HepG2 (cell line): ENCODE results near the gene AQP12A. TPM values are rescaled to one million over a fixed set of nuclear protein-coding genes. Genes with fewer than 3 reads are reported as not detected.

Experiments
- ATAC-seq: fragments of 200-7000 bp; cut with Tn5 transposase; 3 replicates; pipeline ENCODE4 v1.9.1; 2020; ENCODE audit warnings: mild to moderate bottlenecking, moderate library complexity
- BruUV-seq: library from RNA; stranded (reverse); fragments of 400-500 nt; replicated peaks from 2 replicates; lab custom pipeline; 2021; lab: Mats Ljungman, UMichigan
- CTCF ChIA-PET: fragments of 300-600 bp; formaldehyde crosslinking; extraction: SDS; loops from one replicate; lab custom pipeline; 2021; ENCODE audit warnings: low total read pairs, inconsistent platforms, low intra/inter-chr PET ratio; lab: Yijun Ruan, JAX
- POLR2A ChIA-PET: fragments of 350-600 bp; sonication (Branson Sonifier 250); formaldehyde crosslinking; loops from one replicate; lab custom pipeline; 2020; ENCODE audit warnings: antibody characterized with exemption, inconsistent platforms; lab: Yijun Ruan, JAX
- DNase-seq: peaks from one replicate; pipeline ENCODE4 v3.0.0-alpha.2; 2015; ENCODE audit warnings: low spot score
- FAIRE-seq: peaks from 3 replicates; lab custom pipeline; 2011; peaks lifted over from hg19 to GRCh38; lab: Jason Lieb, UNC
- H2AFZ ChIP-seq: one replicate; pipeline ENCODE4 v1.6.1; 2011; ENCODE audit warnings: low read length, inconsistent platforms
- H3K27ac ChIP-seq: fragments of 300-600 bp; 3 replicates; pipeline ENCODE4 v1.8.0; 2011; ENCODE audit warnings: mixed run types, mild to moderate bottlenecking, mixed read lengths, low read length, inconsistent platforms; ENCODE audit not compliant: insufficient read depth; ENCODE audit errors: extremely low read length
- H3K27me3 ChIP-seq, 2 experiments: fragments of 200-600 bp in 1 of 2; 2 replicates in 1 of 2; 3 replicates in 1 of 2; pipeline versions ENCODE4 v1.6.0 to v1.8.0; 2011; ENCODE audit warnings: low read length in 2 of 2, mild to moderate bottlenecking in 2 of 2, moderate library complexity in 2 of 2, inconsistent platforms in 1 of 2; ENCODE audit not compliant: insufficient read depth in 2 of 2, control insufficient read depth in 1 of 2
- H3K36me3 ChIP-seq, 2 experiments: fragments of 200-600 bp in 1 of 2; replicated peaks in 1 of 2; 2 replicates in 1 of 2; 3 replicates in 1 of 2; pipeline versions ENCODE4 v1.5.1 to v1.8.0; 2011; ENCODE audit warnings: low read length in 2 of 2, inconsistent platforms in 1 of 2; ENCODE audit not compliant: insufficient read depth in 2 of 2, control insufficient read depth in 1 of 2
- H3K4me1 ChIP-seq: 2 replicates; pipeline ENCODE4 v1.5.1; 2012; ENCODE audit warnings: low read length, inconsistent platforms; ENCODE audit not compliant: insufficient read depth
- H3K4me2 ChIP-seq: 2 replicates; pipeline ENCODE4 v1.6.0; 2011; ENCODE audit warnings: low read depth, low read length, inconsistent platforms
- H3K4me3 ChIP-seq, 3 experiments: fragments of 200-600 bp in 1 of 3; sonication (generic), shearing (Covaris generic) in 1 of 3; replicated peaks in 1 of 3; 2 replicates each; pipeline ENCODE4 v1.5.1; 2011 to 2016; ENCODE audit warnings: low read length in 3 of 3, inconsistent platforms in 2 of 3, low read depth in 2 of 3, mild to moderate bottlenecking in 2 of 3, control low read depth in 1 of 3, mixed read lengths in 1 of 3; ENCODE audit not compliant: insufficient read depth in 1 of 3
- H3K79me2 ChIP-seq: one replicate; pipeline ENCODE4 v1.6.1; 2011; ENCODE audit warnings: low read length, inconsistent platforms; ENCODE audit not compliant: insufficient read depth
- H3K9ac ChIP-seq: 2 replicates; pipeline ENCODE4 v1.6.0; 2011; ENCODE audit warnings: mild to moderate bottlenecking, low read depth, low read length, inconsistent platforms; ENCODE audit not compliant: insufficient read depth
- H3K9me3 ChIP-seq: 2 replicates; pipeline ENCODE4 v1.5.1; 2012; ENCODE audit warnings: mild to moderate bottlenecking, low read length
- H4K20me1 ChIP-seq: 2 replicates; pipeline ENCODE4 v1.6.0; 2011; ENCODE audit warnings: inconsistent platforms, mild to moderate bottlenecking, low read length, moderate library complexity; ENCODE audit not compliant: insufficient read depth
- CHD2 ChIP-seq: IDR thresholded peaks from 2 replicates; pipeline ENCODE4 v1.6.1; 2011; ENCODE audit warnings: low read depth, low read length, improper control_type of control experiment
- GATAD1 ChIP-seq: IDR thresholded peaks from 2 replicates; pipeline ENCODE4 v1.6.1; 2016; ENCODE audit warnings: missing genetic modification reagents, missing compliant biosample characterization
- GTF3A ChIP-seq: sonication (generic); formaldehyde crosslinking; conservative IDR thresholded peaks from 2 replicates; pipeline ENCODE4 v1.4.0; 2020; ENCODE audit warnings: mild to moderate bottlenecking, missing genetic modification reagents
- ZNF567 ChIP-seq: sonication (generic); formaldehyde crosslinking; IDR thresholded peaks from 2 replicates; pipeline ENCODE4 v1.8.1; 2023; ENCODE audit warnings: mild to moderate bottlenecking, missing genetic modification reagents, borderline replicate concordance
- ZNF747 ChIP-seq: sonication (generic); formaldehyde crosslinking; IDR thresholded peaks from 2 replicates; pipeline ENCODE4 v1.8.1; 2023; ENCODE audit warnings: missing genetic modification reagents, mild to moderate bottlenecking, borderline replicate concordance
- ZNF768 ChIP-seq: sonication (generic); formaldehyde crosslinking; IDR thresholded peaks from 2 replicates; pipeline ENCODE4 v1.4.0; 2020; ENCODE audit warnings: missing genetic modification reagents
- WGBS: methylation state at CpG from one replicate; pipeline ENCODE4 v1.1.6; 2017; ENCODE audit warnings: low lambda C conversion rate; 5-methylcytosine and 5-hydroxymethylcytosine counted together
- in situ Hi-C: cut with HindIII; loops from 2 replicates; pipeline ENCODE4 v1.10.0; 2017; ENCODE audit warnings: low pct_unique_long_range_greater_than_20kb; ENCODE audit not compliant: extremely low pct_ligation_motif_present
- intact Hi-C: fragments of 100-400 bp; cut with micrococcal nuclease; formaldehyde crosslinking; loops from one replicate; pipeline ENCODE4 v1.10.0; 2022; ENCODE audit not compliant: unreplicated experiment
- polyA plus RNA-seq, 8 experiments: library from polyadenylated mRNA; depleted of rRNA in 3 of 8; stranded (reverse) in 7 of 8; unstranded in 1 of 8; fragments of >200 nt; fragmentation: Illumina TruSeq in 4 of 8; extraction: Trizol in 4 of 8; gene quantifications; 2 replicates each; pipeline versions ENCODE4 v1.2.1 to v1.2.3, GENCODE V29; 2011 to 2016; ENCODE audit warnings: low read depth in 4 of 8, missing spikeins in 1 of 8, mixed read lengths in 1 of 8; ENCODE audit not compliant: insufficient read depth in 1 of 8
- total RNA-seq, 5 experiments: library from RNA; depleted of rRNA; stranded (reverse); fragments of >200 nt; fragmentation: Illumina TruSeq; extraction: Trizol; gene quantifications; 2 replicates each; pipeline ENCODE4 v1.2.3, GENCODE V29; 2016; ENCODE audit warnings: low read depth in 1 of 5
- TF ChIP-seq, protein P1 (sequence below): sonication (generic); formaldehyde crosslinking; IDR thresholded peaks from 2 replicates; pipeline ENCODE4 v1.4.0; 2020; ENCODE audit warnings: missing genetic modification reagents, borderline replicate concordance
- TF ChIP-seq, protein P2 (sequence below): IDR thresholded peaks from 2 replicates; pipeline ENCODE4 v1.4.0; 2020; ENCODE audit warnings: mild to moderate bottlenecking, missing genetic modification reagents
- TF ChIP-seq, protein P3 (sequence below): sonication (generic); formaldehyde crosslinking; IDR thresholded peaks from 2 replicates; pipeline ENCODE4 v1.4.0; 2020; ENCODE audit warnings: missing genetic modification reagents, mild to moderate bottlenecking, borderline replicate concordance

Gene AQP12A
- total and polyA plus RNA-seq, 2 of the 13 experiments (the other 11 are each of a cell fraction or from before 2014, with no cell fraction given) = not detected

- intact Hi-C loops = no loop called here
- TF ChIP-seq, protein P1, sequence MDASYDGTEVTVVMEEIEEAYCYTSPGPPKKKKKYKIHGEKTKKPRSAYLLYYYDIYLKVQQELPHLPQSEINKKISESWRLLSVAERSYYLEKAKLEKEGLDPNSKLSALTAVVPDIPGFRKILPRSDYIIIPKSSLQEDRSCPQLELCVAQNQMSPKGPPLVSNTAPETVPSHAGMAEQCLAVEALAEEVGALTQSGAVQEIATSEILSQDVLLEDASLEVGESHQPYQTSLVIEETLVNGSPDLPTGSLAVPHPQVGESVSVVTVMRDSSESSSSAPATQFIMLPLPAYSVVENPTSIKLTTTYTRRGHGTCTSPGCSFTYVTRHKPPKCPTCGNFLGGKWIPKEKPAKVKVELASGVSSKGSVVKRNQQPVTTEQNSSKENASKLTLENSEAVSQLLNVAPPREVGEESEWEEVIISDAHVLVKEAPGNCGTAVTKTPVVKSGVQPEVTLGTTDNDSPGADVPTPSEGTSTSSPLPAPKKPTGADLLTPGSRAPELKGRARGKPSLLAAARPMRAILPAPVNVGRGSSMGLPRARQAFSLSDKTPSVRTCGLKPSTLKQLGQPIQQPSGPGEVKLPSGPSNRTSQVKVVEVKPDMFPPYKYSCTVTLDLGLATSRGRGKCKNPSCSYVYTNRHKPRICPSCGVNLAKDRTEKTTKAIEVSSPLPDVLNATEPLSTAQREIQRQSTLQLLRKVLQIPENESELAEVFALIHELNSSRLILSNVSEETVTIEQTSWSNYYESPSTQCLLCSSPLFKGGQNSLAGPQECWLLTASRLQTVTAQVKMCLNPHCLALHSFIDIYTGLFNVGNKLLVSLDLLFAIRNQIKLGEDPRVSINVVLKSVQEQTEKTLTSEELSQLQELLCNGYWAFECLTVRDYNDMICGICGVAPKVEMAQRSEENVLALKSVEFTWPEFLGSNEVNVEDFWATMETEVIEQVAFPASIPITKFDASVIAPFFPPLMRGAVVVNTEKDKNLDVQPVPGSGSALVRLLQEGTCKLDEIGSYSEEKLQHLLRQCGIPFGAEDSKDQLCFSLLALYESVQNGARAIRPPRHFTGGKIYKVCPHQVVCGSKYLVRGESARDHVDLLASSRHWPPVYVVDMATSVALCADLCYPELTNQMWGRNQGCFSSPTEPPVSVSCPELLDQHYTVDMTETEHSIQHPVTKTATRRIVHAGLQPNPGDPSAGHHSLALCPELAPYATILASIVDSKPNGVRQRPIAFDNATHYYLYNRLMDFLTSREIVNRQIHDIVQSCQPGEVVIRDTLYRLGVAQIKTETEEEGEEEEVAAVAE (CRISPR knock-in tag) = no peak
- TF ChIP-seq CHD2 (no peak), ZNF747 (no peak), ZNF567 (CRISPR knock-in tag) (no peak), GTF3A (no peak), ZNF768 (CRISPR knock-in tag) (no peak), GATAD1 (CRISPR knock-in tag) (no peak)
- TF ChIP-seq, protein P2, sequence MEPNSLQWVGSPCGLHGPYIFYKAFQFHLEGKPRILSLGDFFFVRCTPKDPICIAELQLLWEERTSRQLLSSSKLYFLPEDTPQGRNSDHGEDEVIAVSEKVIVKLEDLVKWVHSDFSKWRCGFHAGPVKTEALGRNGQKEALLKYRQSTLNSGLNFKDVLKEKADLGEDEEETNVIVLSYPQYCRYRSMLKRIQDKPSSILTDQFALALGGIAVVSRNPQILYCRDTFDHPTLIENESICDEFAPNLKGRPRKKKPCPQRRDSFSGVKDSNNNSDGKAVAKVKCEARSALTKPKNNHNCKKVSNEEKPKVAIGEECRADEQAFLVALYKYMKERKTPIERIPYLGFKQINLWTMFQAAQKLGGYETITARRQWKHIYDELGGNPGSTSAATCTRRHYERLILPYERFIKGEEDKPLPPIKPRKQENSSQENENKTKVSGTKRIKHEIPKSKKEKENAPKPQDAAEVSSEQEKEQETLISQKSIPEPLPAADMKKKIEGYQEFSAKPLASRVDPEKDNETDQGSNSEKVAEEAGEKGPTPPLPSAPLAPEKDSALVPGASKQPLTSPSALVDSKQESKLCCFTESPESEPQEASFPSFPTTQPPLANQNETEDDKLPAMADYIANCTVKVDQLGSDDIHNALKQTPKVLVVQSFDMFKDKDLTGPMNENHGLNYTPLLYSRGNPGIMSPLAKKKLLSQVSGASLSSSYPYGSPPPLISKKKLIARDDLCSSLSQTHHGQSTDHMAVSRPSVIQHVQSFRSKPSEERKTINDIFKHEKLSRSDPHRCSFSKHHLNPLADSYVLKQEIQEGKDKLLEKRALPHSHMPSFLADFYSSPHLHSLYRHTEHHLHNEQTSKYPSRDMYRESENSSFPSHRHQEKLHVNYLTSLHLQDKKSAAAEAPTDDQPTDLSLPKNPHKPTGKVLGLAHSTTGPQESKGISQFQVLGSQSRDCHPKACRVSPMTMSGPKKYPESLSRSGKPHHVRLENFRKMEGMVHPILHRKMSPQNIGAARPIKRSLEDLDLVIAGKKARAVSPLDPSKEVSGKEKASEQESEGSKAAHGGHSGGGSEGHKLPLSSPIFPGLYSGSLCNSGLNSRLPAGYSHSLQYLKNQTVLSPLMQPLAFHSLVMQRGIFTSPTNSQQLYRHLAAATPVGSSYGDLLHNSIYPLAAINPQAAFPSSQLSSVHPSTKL (CRISPR knock-in tag) = no peak
- TF ChIP-seq, protein P3, sequence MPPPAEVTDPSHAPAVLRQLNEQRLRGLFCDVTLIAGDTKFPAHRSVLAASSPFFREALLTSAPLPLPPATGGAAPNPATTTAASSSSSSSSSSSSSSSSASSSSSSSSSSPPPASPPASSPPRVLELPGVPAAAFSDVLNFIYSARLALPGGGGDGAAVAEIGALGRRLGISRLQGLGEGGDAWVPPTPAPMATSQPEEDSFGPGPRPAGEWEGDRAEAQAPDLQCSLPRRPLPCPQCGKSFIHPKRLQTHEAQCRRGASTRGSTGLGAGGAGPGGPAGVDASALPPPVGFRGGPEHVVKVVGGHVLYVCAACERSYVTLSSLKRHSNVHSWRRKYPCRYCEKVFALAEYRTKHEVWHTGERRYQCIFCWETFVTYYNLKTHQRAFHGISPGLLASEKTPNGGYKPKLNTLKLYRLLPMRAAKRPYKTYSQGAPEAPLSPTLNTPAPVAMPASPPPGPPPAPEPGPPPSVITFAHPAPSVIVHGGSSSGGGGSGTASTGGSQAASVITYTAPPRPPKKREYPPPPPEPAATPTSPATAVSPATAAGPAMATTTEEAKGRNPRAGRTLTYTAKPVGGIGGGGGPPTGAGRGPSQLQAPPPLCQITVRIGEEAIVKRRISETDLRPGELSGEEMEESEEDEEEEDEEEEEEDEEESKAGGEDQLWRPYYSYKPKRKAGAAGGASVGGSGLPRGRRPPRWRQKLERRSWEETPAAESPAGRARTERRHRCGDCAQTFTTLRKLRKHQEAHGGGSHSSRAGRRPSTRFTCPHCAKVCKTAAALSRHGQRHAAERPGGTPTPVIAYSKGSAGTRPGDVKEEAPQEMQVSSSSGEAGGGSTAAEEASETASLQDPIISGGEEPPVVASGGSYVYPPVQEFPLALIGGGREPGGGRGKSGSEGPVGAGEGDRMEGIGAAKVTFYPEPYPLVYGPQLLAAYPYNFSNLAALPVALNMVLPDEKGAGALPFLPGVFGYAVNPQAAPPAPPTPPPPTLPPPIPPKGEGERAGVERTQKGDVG (CRISPR knock-in tag) = no peak
Measured at GRCh38 chr2:240701091-240701735, 9.5 kb downstream of the AQP12A start.

More at GRCh38 chr2:240701091-240701735, 9.5 kb downstream of the AQP12A start:
- WGBS = 59% methylated on average over 32 of the region's 67 CpGs
- no TSS peak for BruUV-seq
- Histone ChIP-seq H3K27ac (no peak overlapping the region), H2AFZ (no peak overlapping the region), H3K9me3 (no peaks in the 10 kb centered on the region), H3K27me3 (peaks cover 24 to 56% of the 10 kb centered on the region in 2 experiments), H3K4me1 (no peaks in the 10 kb centered on the region), H3K79me2 (no peaks in the 10 kb centered on the region), H3K36me3 (no peaks in the 10 kb centered on the region), H3K4me2 (no peak overlapping the region), H3K9ac (no peak overlapping the region), H4K20me1 (no peaks in the 10 kb centered on the region), H3K4me3 (no peak overlapping the region)
- in situ Hi-C loops = loop anchor here (10.0 kb wide), 1 partner anchor 176 kb away; no protein-coding TSS in a partner anchor
- ChIA-PET POLR2A (no interaction called here), CTCF (no interaction called here)
- no peak for ATAC-seq
- FAIRE-seq = no peak
- DNase-seq = no peak
